ENCODE data around the gene NYAP2. TPM values are rescaled to one million over a fixed set of nuclear protein-coding genes. Genes with fewer than 3 reads are reported as not detected.

The NYAP2 gene
- not detected in 2 replicates for total RNA-seq

GRCh38 chr2:225399504-225399903 lies at the start of gene NYAP2:
TSS of gene NYAP2 (plus strand) at chr2:225399710. CDS start at chr2:225408881, 9,171 bp downstream.

Data from bronchus fibroblast of lung (primary cell).